Esophagus muscularis mucosa (tissue), 4 donors: Measurements from ENCODE around the gene HENMT1.

Source experiments
- CTCF ChIP-seq, 3 experiments: fragments of 200-600 bp in 2 of 3; fragments of 450-650 bp in 1 of 3; sonication (generic) in 2 of 3; IDR thresholded peaks; one replicate each; pipeline ENCODE4 v1.5.1; 2017 to 2019; ENCODE audit warnings: antibody characterized with exemption in 3 of 3, mild to moderate bottlenecking in 2 of 3, moderate library complexity in 1 of 3
- EP300 ChIP-seq: sonication (generic); formaldehyde crosslinking; IDR thresholded peaks from one replicate; pipeline ENCODE4 v1.6.1; 2017; ENCODE audit warnings: antibody characterized with exemption
- POLR2A ChIP-seq: fragments of 450-650 bp; IDR thresholded peaks from one replicate; pipeline ENCODE4 v1.6.1; 2017; ENCODE audit warnings: antibody characterized with exemption, moderate library complexity, mild to moderate bottlenecking, low read depth

- TF ChIP-seq CTCF (IDR thresholded peaks at IDR 0.05) (no peak), POLR2A (no peak), EP300 (no peak)
These were observed 55.3 kb downstream of the HENMT1 start for GRCh38 chr1:108605633-108606032.
